Activated naive CD8-positive, alpha-beta T cell treated with anti-CD3 and anti-CD28 coated beads for 36 hours (primary cell): ENCODE measurements around the gene MED8. TPM values are rescaled to one million over a fixed set of nuclear protein-coding genes. Genes with fewer than 3 reads are reported as not detected.
"Not testable (repeated sequence)": the region's sequence is repeated elsewhere in the genome, so short reads cannot be mapped to it uniquely, and the experiment has no call there.

Source experiments
- DNase-seq: peaks from one replicate; pipeline ENCODE4 v3.0.0; 2021
- H3K27ac Mint-ChIP-seq: one replicate; pipeline ENCODE4 v1.8.0; 2022; ENCODE audit warnings: mild to moderate bottlenecking, moderate library complexity, mixed read lengths
- H3K27me3 Mint-ChIP-seq: one replicate; pipeline ENCODE4 v1.8.0; 2022; ENCODE audit warnings: mild to moderate bottlenecking, mixed read lengths
- H3K36me3 Mint-ChIP-seq: one replicate; pipeline ENCODE4 v1.8.0; 2021; ENCODE audit warnings: mild to moderate bottlenecking, mixed read lengths
- H3K4me1 Mint-ChIP-seq: one replicate; pipeline ENCODE4 v1.8.0; 2021; ENCODE audit warnings: mixed read lengths
- H3K4me3 Mint-ChIP-seq: one replicate; pipeline ENCODE4 v1.8.0; 2022; ENCODE audit warnings: mild to moderate bottlenecking, moderate library complexity, mixed read lengths
- H3K9me3 Mint-ChIP-seq: one replicate; pipeline ENCODE4 v1.8.0; 2022; ENCODE audit warnings: mixed read lengths
- total RNA-seq, 2 experiments: library from RNA; stranded (reverse); gene quantifications; one replicate each; pipeline ENCODE4 v1.2.3, GENCODE V29; 2021

Gene MED8
- total RNA-seq, 2 experiments from 2014 or later, result 34.1 to 35.7 TPM

- Mint-ChIP-seq H3K9me3 (no peaks in the 10 kb centered on the region), H3K27ac (no peak overlapping the region), H3K27me3 (no peaks in the 10 kb centered on the region), H3K4me1 (no peaks in the 10 kb centered on the region), H3K4me3 (no peak overlapping the region), H3K36me3 (peaks cover 6% of the 10 kb centered on the region)
- no peak for DNase-seq
These were observed 37.9 kb upstream of the MED8 start for GRCh38 chr1:43427524-43427923.

GRCh38 chr1:43426221-43426620 is 36.6 kb upstream of the MED8 start:
- no peaks in the 10 kb centered on the region for H3K9me3 Mint-ChIP-seq
- no peaks in the 10 kb centered on the region for H3K4me1 Mint-ChIP-seq
- H3K27ac Mint-ChIP-seq, result no peak overlapping the region
- H3K27me3 Mint-ChIP-seq, result no peaks in the 10 kb centered on the region
- H3K4me3 Mint-ChIP-seq, result no peak overlapping the region
- peaks cover 6% of the 10 kb centered on the region for H3K36me3 Mint-ChIP-seq
- DNase-seq, result no peak

DNA sequence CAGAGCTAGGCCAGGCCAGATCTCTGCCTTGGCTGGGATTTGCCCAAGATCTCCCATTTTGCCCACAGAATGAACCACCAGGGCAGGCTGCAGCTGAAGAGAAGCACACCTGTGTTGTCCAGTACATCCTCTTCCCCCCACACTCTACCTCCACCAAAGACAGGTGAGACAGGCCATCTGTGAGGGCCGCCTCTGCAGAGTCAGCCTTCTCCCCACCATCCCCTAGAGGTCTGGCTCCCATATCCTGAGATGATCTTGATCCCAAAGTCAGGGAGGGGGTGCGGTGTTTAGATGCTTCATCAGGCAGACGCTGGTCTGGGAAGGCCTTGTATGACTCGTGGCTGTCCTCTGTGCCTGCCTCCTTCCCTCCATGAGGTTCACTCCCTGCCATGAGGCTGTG is 35.4 kb upstream of the MED8 start:
- Mint-ChIP-seq H3K27ac (no peak overlapping the region), H3K36me3 (peaks cover 6% of the 10 kb centered on the region), H3K9me3 (no peaks in the 10 kb centered on the region), H3K4me3 (no peak overlapping the region), H3K4me1 (no peaks in the 10 kb centered on the region), H3K27me3 (no peaks in the 10 kb centered on the region)
- no peak for DNase-seq

- Mint-ChIP-seq H3K4me1 (no peaks in the 10 kb centered on the region), H3K27ac (no peak overlapping the region), H3K9me3 (no peaks in the 10 kb centered on the region), H3K4me3 (no peak overlapping the region), H3K36me3 (peaks cover 6% of the 10 kb centered on the region), H3K27me3 (no peaks in the 10 kb centered on the region)
- no peak for DNase-seq
These were observed 34.3 kb upstream of the MED8 start for GRCh38 chr1:43423672-43424550.

- Mint-ChIP-seq H3K9me3 (no peaks in the 10 kb centered on the region), H3K36me3 (peaks cover 6% of the 10 kb centered on the region), H3K4me1 (no peaks in the 10 kb centered on the region), H3K27ac (no peak overlapping the region), H3K4me3 (no peak overlapping the region), H3K27me3 (no peaks in the 10 kb centered on the region)
- DNase-seq, result no peak
These were observed 33.5 kb upstream of the MED8 start for GRCh38 chr1:43422995-43423671.

GRCh38 chr1:43421976-43422750 is 32.6 kb upstream of the MED8 start:
- Mint-ChIP-seq H3K4me3 (no peak overlapping the region), H3K36me3 (peaks cover 6% of the 10 kb centered on the region), H3K9me3 (no peaks in the 10 kb centered on the region), H3K27ac (no peak overlapping the region), H3K27me3 (no peaks in the 10 kb centered on the region), H3K4me1 (no peaks in the 10 kb centered on the region)
- DNase-seq, result no peak

GRCh38 chr1:43421396-43421795 is 31.8 kb upstream of the MED8 start:
- H3K9me3 Mint-ChIP-seq, result no peaks in the 10 kb centered on the region
- DNase-seq, result no peak
- peaks cover 6% of the 10 kb centered on the region for H3K36me3 Mint-ChIP-seq
- no peak overlapping the region for H3K27ac Mint-ChIP-seq
- no peaks in the 10 kb centered on the region for H3K4me1 Mint-ChIP-seq
- no peaks in the 10 kb centered on the region for H3K27me3 Mint-ChIP-seq
- no peak overlapping the region for H3K4me3 Mint-ChIP-seq

DNA sequence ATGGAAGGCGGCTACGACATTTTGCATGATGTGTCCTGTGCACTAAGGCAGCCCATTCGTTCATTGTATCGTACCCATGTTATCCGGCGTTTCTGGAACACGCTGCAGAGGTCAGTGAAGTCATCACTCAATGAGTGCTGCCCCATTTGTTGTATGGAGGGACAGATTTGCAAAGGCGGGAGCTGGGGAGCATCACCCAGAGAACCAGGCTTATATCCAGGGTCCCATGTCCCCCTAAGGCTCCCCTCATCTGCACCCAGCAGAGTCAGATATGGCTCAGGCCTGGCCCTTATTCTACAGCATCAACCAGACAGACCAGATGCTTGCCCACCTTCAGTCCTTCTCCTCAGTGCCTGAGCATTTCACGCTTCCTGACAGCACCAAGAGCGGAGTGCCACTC is 31.3 kb upstream of the MED8 start:
- DNase-seq, result no peak
- peaks cover 6% of the 10 kb centered on the region for H3K36me3 Mint-ChIP-seq
- H3K4me1 Mint-ChIP-seq, result no peaks in the 10 kb centered on the region
- no peaks in the 10 kb centered on the region for H3K9me3 Mint-ChIP-seq
- H3K4me3 Mint-ChIP-seq, result no peak overlapping the region
- no peak overlapping the region for H3K27ac Mint-ChIP-seq
- no peaks in the 10 kb centered on the region for H3K27me3 Mint-ChIP-seq

- Mint-ChIP-seq H3K4me1 (no peaks in the 10 kb centered on the region), H3K27me3 (no peaks in the 10 kb centered on the region), H3K36me3 (peaks cover 9% of the 10 kb centered on the region), H3K9me3 (no peaks in the 10 kb centered on the region), H3K27ac (no peak overlapping the region), H3K4me3 (no peak overlapping the region)
- DNase-seq, result no peak
These were observed 30.2 kb upstream of the MED8 start for GRCh38 chr1:43419627-43420425.

GRCh38 chr1:43418858-43419257 is 29.3 kb upstream of the MED8 start:
- Mint-ChIP-seq H3K4me3 (no peak overlapping the region), H3K4me1 (no peaks in the 10 kb centered on the region), H3K36me3 (peaks cover 11% of the 10 kb centered on the region), H3K27ac (no peak overlapping the region), H3K9me3 (no peaks in the 10 kb centered on the region), H3K27me3 (no peaks in the 10 kb centered on the region)
- DNase-seq, result no peak

DNA sequence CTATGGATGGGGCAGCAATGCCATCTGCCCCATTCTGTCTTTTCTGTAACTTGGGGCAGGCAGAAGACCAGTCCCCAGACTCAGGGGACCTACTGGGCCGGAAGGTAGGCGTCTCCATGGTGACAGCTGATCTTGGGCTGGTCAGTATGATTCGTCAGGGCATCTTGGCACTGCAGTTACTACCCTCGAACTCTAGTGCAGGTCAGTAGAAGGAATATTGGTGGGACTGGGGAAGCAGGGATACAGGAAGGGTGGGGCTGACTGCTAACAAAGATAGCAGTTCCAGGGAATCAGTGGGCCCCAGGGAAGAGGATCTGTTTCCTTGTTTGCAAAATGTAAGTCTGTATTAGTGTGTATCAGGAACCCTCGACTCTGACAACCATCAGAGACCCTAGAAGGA is 26.3 kb upstream of the MED8 start:
- H3K27me3 Mint-ChIP-seq, result no peaks in the 10 kb centered on the region
- H3K4me1 Mint-ChIP-seq, result no peaks in the 10 kb centered on the region

DNA sequence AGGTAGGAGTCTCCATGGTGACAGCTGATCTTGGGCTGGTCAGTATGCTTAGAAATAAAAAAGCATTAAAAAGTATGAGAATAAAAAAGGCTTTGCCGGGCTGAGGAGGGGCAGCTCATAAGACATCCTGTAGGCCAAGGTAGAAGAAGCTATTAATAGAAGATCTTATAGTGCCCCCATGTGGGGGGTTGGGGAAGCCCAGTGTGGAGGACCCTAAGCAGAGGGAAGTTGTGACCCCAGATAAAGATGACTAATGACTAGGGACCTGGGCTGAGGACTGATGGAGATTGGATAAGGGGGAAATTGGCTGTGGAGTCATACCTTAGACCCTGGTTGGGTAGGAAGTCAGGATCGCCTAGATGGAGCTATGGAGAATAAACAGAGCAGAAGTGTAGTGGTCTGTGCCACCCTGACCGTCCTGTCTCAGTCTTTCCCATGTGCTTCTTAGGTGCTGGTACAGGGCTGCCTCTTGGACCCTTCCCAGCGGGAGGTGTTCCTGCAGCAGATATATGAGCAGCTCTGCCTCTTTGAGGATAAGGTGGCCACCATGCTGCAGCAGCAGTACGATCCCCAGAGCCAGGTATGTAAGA is 25.1 kb upstream of the MED8 start:
- peak; percentile 54 for DNase-seq
- no peaks in the 10 kb centered on the region for H3K4me1 Mint-ChIP-seq
- peaks cover 14% of the 10 kb centered on the region for H3K36me3 Mint-ChIP-seq
- H3K9me3 Mint-ChIP-seq, result no peaks in the 10 kb centered on the region
- H3K27me3 Mint-ChIP-seq, result no peaks in the 10 kb centered on the region
- H3K4me3 Mint-ChIP-seq, result no peak overlapping the region
- no peak overlapping the region for H3K27ac Mint-ChIP-seq

More for the DNA sequence above, 26.3 kb upstream of the MED8 start:
- Mint-ChIP-seq H3K9me3 (no peaks in the 10 kb centered on the region), H3K36me3 (peaks cover 10% of the 10 kb centered on the region), H3K27ac (no peak overlapping the region), H3K4me3 (no peak overlapping the region)
- no peak for DNase-seq

DNA sequence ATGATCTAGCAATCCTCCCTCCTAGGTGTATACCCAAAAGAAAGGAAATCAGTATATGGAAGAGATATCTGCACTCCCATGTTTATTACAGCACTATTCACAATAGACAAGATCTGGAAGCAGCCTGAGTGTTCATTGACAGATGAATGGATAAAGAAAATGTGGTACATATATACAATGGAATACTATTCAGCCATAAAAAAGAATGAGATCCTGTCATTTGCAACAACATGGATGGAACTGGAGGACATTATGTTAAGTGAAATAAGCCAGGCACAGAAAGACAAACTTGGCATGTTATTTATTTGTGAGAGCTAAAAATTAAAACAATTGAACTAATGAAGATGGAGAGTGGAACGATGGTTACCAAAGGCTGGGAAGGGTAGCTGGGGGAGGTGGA is 23.8 kb upstream of the MED8 start:
- peaks cover 18% of the 10 kb centered on the region for H3K36me3 Mint-ChIP-seq
- H3K27ac Mint-ChIP-seq, H3K9me3 Mint-ChIP-seq, DNase-seq, H3K4me3 Mint-ChIP-seq, H3K4me1 Mint-ChIP-seq, H3K27me3 Mint-ChIP-seq: not testable (repeated sequence)

DNA sequence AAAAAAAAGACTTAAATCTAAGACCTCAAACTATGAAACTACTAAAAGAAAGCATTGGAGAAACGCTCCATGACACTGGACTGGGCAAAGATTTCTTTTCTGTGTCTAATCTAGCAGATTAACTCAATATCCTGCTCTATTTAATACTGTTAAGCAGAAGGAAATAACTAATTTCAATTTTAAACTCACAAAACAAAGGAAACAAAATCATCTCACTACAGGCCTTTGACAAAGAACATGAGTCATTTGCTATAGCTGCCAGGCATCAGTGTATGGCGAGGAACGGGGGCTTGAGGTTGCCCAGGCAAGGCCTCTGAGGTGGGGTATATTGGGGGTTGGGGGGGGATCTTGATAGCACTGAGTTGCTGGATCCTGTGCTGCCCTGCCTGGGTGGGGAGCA is 21.0 kb upstream of the MED8 start:
- peaks cover 21% of the 10 kb centered on the region for H3K36me3 Mint-ChIP-seq
- no peak for DNase-seq
- no peaks in the 10 kb centered on the region for H3K4me1 Mint-ChIP-seq

More for the DNA sequence above, 21.0 kb upstream of the MED8 start:
- Mint-ChIP-seq H3K27ac (no peak overlapping the region), H3K4me3 (no peak overlapping the region), H3K9me3 (no peaks in the 10 kb centered on the region), H3K27me3 (no peaks in the 10 kb centered on the region)
